IPS DF 4.7 (cell line): ENCODE measurements around the gene PSPH.
"Not testable (repeated sequence)": the region's sequence is repeated elsewhere in the genome, so short reads cannot be mapped to it uniquely, and the experiment has no call there.

Experiments used
- DNase-seq: peaks from one replicate; pipeline ENCODE4 v3.0.0-alpha.2; 2013; ENCODE audit warnings: low spot score; ENCODE audit errors: extremely low read depth

The PSPH gene

DNA sequence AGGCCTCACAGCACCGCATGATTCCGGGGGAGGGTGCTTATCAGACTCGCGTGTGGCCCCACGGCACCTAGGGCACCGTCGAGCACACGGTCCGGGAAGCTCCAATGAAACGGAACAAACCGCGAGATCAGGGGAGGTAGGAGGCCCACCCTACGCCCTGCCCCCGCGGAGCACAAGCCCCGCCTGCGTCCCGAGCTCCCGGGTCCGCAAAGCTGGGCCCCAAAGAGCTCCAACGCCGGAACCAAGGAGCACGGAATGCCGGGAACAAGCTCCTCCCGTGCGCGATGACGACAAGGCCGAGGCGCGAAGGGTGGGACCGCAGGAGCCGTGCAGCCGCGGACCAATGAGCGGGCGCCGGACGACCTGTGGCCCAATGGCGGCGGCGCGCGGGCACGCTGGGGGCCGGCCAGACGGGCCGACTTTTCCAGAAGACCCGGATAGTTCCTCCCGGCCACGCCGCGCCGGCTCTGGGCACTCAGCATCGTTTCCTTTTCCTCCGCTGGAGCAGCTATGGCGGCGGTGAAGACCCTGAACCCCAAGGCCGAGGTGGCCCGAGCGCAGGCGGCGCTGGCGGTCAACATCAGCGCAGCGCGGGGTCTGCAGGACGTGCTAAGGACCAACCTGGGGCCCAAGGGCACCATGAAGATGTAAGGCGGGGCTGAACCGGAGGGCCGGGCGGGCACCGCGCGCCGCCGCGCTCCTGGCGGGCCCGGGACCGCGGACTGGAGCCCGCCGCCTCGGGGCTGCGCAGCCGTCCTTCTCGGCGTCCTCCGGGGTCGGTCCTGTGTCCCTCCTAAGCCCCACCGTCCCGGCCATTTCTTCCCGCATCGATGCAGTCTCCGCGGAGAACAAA is at the start of gene PSPH, which contains the start of gene CCT6A:
Gene PSPH (minus strand): TSS at position 106 of the 853 bp plus-strand sequence. CDS start 30,232 bp downstream, outside the sequence.
Gene CCT6A (plus strand): TSS at position 427 of the 853 bp plus-strand sequence. CDS start 84 bp downstream, at position 511.
- peak; percentile 81 for DNase-seq

GRCh38 chr7:56099653-56100052 is 48.4 kb upstream of the PSPH start:
- no peak for DNase-seq

- DNase-seq, result not testable (repeated sequence)
Measured at GRCh38 chr7:56098187-56099008, 47.2 kb upstream of the PSPH start.

DNA sequence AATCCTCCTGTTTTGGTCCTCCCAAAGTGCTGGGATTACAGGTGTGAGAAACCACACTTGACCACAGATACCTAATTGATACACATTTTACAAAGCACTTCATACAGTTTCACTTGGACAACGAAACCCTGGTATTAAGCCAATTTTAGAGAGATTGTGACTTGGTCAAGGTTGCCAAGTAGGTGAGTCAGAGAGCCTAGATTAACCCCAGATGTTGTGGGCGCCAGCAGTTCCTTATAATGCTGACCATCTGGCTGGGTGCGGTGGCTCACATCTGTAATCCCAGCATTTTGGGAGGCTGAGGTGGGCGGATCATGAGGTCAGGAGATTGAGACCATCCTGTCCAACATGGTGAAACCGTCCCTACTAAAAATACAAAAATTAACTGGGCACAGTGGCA is 46.5 kb upstream of the PSPH start:
- no peak for DNase-seq

DNA sequence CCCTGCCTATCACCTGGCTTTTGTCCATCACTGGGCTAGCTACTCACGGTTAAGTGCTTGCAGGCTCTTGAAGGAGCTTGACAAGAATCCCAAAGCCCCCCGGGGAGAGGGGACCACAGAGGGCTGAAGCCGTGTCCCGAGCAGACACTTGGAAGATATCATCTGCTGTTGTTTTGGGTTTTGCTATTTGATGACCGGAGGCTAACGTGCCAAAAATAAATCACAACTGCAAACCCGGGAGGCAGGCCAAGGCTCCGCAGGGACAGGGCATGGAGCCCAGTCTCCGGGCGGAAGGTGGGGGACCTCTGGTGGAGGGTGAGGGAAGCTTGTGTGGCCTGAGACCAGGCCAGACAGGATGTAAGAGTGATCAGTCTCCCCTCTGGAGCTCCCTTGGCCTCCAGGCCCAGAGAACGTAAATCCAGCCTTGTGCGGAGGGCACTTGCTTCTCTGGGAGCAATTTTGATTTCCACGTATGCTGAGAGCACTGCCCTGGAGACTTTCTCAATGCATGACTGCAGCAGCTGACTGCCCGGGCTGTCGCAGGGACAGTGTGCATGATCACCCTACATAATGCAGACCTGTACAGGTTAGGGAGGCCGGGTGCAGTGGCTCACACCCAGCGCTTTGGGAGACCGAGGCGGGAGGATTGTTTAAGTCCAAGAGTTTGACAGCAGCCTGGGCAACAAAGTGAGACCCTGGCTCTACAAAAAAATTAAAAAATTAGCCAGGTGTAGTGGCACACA is 41.7 kb upstream of the PSPH start, which contains the start of gene PHKG1:
Gene PHKG1 (minus strand): TSS at position 164 of the 743 bp plus-strand sequence. CDS start 4,011 bp downstream, outside the sequence.
- DNase-seq, result no peak

DNA sequence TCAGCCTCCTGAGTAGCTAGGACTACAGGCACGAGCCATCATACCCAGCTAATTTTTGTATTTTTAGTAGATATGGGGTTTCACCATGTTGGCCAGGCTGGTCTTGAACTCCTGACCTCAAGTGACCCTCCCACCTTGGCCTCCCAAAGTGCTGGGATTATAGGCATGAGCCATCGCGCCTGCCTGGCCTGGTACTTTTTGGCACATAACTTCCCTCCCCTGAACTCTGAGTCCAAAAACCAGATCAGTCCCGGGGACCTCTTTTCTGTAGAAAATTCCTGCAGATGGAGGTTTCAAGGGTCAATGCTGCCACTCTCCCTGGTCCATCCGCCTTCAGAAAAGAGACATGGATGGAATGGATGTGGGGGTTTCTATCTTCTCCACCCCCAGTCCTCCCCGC is 41.1 kb upstream of the PSPH start:
- not testable (repeated sequence) for DNase-seq

- DNase-seq, result no peak
Measured at GRCh38 chr7:56091591-56091990, 40.3 kb upstream of the PSPH start.

DNA sequence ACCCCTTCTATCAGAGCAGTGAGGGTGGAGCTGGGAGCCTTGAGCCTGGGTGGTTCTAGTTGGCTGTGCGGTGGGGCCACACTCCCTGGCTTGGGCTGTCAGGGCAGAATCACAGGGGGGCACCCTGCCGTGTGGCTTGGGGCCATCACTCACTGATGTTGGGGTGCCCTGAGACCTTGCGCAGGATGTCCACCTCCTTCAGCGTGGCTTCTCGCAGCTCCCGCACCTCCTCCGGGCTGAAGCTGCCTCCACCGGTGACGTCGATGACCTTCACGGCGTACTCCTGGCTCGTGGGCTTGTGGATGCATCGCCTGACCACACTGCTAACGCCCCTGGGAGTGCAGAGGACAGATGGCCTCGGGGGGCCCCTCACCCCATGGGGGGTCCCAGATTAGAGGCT is 36.2 kb upstream of the PSPH start:
- no peak for DNase-seq

DNA sequence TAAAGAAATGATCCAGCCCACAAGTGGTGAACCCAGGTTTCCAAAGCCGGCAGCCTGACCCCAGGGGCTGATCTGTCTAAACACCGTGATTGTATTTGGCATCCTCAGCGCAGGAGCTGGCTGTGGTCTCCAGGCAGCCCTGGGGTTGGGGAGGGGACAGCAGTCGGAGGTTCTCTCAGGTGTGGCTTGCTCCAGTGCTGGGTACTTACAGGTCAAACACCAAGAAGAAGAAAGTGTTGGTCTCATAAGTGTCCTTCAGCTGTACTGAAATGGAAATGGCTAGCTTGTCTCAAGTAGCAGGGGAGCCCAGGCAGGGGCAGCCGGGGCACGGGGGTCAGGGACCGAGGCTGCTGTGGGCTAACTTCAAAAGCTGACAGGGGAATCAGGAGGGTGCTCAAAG is 35.5 kb upstream of the PSPH start:
- no peak for DNase-seq

DNA sequence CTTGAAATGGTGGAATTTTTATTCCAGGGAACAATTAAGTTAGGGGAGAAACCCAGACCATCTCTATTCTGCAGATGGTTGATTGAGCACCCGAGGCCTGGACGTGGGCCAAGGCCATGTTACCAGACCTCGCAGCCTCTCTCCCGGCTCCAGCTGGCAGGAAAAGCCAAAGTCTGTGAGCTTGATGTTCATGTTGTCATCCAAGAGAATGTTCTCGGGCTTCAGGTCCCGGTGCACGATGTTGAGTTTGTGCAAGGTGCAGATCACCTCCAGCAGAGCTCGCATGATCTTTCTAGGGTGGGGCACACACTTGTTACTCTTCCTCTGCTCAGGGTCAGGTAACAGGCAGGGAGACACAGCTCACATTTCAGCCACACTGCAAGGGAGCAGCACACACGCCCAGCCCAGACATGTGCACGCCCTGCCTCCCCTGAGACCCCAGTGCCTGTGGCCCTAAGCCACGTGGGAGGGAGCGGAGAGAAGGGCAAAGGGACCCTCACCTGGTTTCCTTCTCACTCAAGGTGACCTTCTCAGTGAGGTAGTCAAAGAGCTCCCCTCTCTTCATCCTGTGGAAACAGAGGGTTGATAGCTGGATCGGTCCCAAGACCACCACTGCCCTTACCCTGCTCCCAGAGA is 32.0 kb upstream of the PSPH start:
- no peak for DNase-seq

- no peak for DNase-seq
Measured at GRCh38 chr7:56081626-56082340, 30.5 kb upstream of the PSPH start.

- not testable (repeated sequence) for DNase-seq
Measured at GRCh38 chr7:56080726-56081435, 29.6 kb upstream of the PSPH start.

GRCh38 chr7:56079450-56080185 is 28.4 kb upstream of the PSPH start:
- no peak for DNase-seq

DNA sequence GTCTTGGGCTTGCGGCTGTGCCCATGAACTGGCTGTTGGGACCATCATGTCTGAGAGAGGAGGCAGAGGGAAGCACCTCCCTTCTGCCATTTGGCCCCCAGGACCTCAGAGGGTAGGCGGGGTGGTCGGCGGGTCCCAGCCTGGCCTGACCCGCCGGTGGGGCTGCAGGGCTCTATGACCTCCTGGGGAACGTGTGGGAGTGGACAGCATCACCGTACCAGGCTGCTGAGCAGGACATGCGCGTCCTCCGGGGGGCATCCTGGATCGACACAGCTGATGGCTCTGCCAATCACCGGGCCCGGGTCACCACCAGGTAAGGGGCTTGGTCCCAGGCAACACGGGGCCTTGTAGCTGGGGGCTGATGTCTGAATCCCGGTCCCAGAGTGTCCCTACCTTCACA is 27.0 kb upstream of the PSPH start:
- DNase-seq, result no peak

GRCh38 chr7:56077681-56078080 is 26.4 kb upstream of the PSPH start:
- no peak for DNase-seq

DNA sequence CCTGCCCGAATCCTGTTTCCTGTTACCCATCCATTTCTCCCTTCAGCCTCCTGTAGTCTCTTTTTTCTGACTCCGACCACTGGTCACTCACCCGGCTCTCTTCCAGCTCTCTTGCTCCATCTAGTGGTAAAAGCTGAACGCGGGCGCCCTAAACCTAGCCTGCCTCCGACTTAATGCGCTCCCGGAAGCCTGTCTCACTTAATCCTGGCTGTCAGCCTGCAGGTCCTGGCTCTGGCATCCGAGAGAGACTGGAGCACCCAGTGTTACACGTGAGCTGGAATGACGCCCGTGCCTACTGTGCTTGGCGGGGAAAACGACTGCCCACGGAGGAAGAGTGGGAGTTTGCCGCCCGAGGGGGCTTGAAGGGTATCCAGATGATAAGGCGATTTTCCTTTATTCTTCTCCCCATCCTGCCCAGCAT is 23.1 kb upstream of the PSPH start:
- no peak for DNase-seq

DNA sequence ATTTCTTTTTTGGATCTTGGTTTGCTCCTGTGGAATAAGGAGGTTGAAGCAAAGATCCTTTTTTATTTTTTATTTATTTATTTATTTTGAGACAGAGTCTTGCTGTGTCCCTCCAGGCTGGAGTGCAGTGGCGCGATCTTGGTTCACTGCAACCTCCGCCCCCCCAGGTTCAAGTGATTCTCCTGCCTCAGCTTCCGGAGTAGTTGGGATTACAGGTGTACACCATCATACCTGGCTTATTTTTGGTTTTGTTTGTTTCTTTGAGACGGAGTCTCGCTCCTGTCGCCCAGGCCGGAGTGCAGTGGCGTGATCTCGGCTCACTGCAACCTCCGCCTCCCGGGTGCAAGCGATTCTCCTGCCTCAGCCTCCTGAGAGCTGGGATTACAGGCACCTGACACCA is 15.1 kb upstream of the PSPH start:
- not testable (repeated sequence) for DNase-seq

DNA sequence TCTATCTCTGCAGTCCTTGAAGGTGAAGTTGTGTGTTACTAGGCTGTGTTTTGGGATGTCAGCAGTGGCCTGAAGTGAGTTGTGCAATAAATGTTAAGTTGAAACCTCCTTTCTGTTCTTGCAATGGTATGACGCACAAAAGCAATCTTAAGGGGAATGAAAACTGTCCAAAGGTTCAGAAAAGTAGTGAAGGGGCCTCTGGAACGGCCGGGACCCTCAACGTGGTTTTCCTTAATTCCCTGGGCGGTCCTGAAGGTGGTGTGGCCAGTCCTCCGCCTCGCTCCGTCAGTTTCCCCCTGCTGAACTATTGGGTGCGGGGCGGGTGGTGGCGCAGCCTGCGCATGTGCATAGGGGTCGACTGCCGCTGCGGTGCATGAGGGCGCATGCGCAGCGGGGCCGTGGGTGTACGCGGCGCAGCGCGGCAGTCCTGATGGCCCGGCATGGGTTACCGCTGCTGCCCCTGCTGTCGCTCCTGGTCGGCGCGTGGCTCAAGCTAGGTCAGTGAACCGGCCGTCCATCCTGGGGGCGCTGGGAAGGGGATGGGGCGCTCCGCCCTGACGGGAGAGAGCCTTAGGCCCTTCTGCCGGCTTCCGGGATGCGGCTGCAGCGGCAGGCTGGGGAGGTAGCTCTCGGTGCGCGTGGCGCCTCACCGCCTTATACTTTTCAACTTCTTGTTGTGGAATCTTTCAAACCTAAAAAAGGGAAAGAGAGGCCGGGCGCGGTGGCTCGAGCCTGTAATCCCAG is 12.8 kb upstream of the PSPH start, which contains the start of gene SUMF2:
Gene SUMF2 (plus strand): TSS at position 405 of the 744 bp plus-strand sequence. CDS start 26 bp downstream, at position 431.
- no peak for DNase-seq
